GM12878 (cell line): ENCODE results near the gene SAMD7. TPM values are rescaled to one million over a fixed set of nuclear protein-coding genes. Genes with fewer than 3 reads are reported as not detected.

Experiments
- ATAC-seq: fragments of 200-7000 bp; cut with Tn5 transposase; 3 replicates; pipeline ENCODE4 v1.9.1; 2020; ENCODE audit warnings: mild to moderate bottlenecking, moderate library complexity
- BruUV-seq: library from RNA; stranded (reverse); fragments of 400-500 nt; replicated peaks from 2 replicates; lab custom pipeline; 2021; lab: Mats Ljungman, UMichigan
- CTCF ChIA-PET: fragments of 300-600 bp; sonication (Branson Sonifier 250); formaldehyde crosslinking; extraction: SDS; loops from one replicate; lab custom pipeline; 2021; ENCODE audit warnings: inconsistent platforms; lab: Yijun Ruan, JAX
- POLR2A ChIA-PET: fragments of 350-600 bp; formaldehyde crosslinking; extraction: SDS; loops from one replicate; lab custom pipeline; 2021; ENCODE audit warnings: inconsistent platforms; lab: Charles Lee
- RAD21 ChIA-PET: fragments of 300-600 bp; sonication (Branson Sonifier 250); formaldehyde crosslinking; loops from one replicate; lab custom pipeline; 2023; ENCODE audit warnings: antibody characterized with exemption; ENCODE audit not compliant: unreplicated experiment; lab: Charles Lee
- SMC1A ChIA-PET: fragments of 300-600 bp; sonication (Branson Sonifier 250); formaldehyde crosslinking; loops from one replicate; lab custom pipeline; 2023; ENCODE audit not compliant: unreplicated experiment, uncharacterized antibody; lab: Charles Lee
- DNase-seq: peaks from one replicate; pipeline ENCODE4 v3.0.0-alpha.2; 2011; ENCODE audit warnings: low read depth, low spot score
- FAIRE-seq: peaks from 3 replicates; lab custom pipeline; 2011; peaks lifted over from hg19 to GRCh38; lab: Jason Lieb, UNC
- H2AFZ ChIP-seq: 2 replicates; pipeline ENCODE4 v1.6.0; 2011; ENCODE audit warnings: low read depth, low read length, control low read depth; ENCODE audit not compliant: control insufficient read depth
- H3K27ac ChIP-seq: 2 replicates; pipeline ENCODE4 v1.5.1; 2011; ENCODE audit warnings: control low read depth; ENCODE audit not compliant: control insufficient read depth, insufficient read depth
- H3K27me3 ChIP-seq, 2 experiments: replicated peaks in 1 of 2; 2 replicates each; pipeline versions ENCODE4 v1.6.0 to v1.6.1; 2011; ENCODE audit warnings: low read length in 1 of 2; ENCODE audit not compliant: control insufficient read depth in 2 of 2, insufficient read depth in 2 of 2
- H3K36me3 ChIP-seq, 2 experiments: 2 replicates each; pipeline ENCODE4 v1.5.1; 2011; ENCODE audit warnings: low read length in 1 of 2; ENCODE audit not compliant: control insufficient read depth in 2 of 2, insufficient read depth in 2 of 2
- H3K4me1 ChIP-seq: 2 replicates; pipeline ENCODE4 v1.6.1; 2011; ENCODE audit warnings: mild to moderate bottlenecking, low read length, moderate library complexity, mixed read lengths; ENCODE audit not compliant: control insufficient read depth, insufficient read depth
- H3K4me2 ChIP-seq: 2 replicates; pipeline ENCODE4 v1.6.0; 2011; ENCODE audit warnings: control low read depth; ENCODE audit not compliant: control insufficient read depth, insufficient read depth
- H3K4me3 ChIP-seq: fragments of 200-600 bp; sonication (generic); 2 replicates; pipeline ENCODE4 v1.5.1; 2016
- H3K79me2 ChIP-seq: 2 replicates; pipeline ENCODE4 v1.6.0; 2011; ENCODE audit warnings: low read length; ENCODE audit not compliant: control insufficient read depth, insufficient read depth
- H3K9ac ChIP-seq: 2 replicates; pipeline ENCODE4 v1.8.0; 2011; ENCODE audit warnings: low read length, control low read depth, mixed read lengths; ENCODE audit not compliant: control insufficient read depth, insufficient read depth
- H3K9me3 ChIP-seq: replicated peaks from 3 replicates; pipeline ENCODE4 v1.5.1; 2011; ENCODE audit warnings: mild to moderate bottlenecking, low read length; ENCODE audit not compliant: control insufficient read depth, insufficient read depth
- H4K20me1 ChIP-seq: 2 replicates; pipeline ENCODE4 v1.6.0; 2011; ENCODE audit not compliant: control insufficient read depth, insufficient read depth
- ATF2 ChIP-seq: IDR thresholded peaks from 2 replicates; pipeline ENCODE4 v1.6.1; 2012; ENCODE audit warnings: low read length, inconsistent platforms
- EZH2 ChIP-seq: IDR thresholded peaks from 2 replicates; pipeline ENCODE4 v1.6.1; 2012; ENCODE audit warnings: low read depth, mild to moderate bottlenecking, control low read depth, inconsistent platforms, low read length, borderline replicate concordance; ENCODE audit not compliant: control insufficient read depth
- FOXK2 ChIP-seq: fragments of 450-650 bp; IDR thresholded peaks from 2 replicates; pipeline ENCODE4 v1.6.1; 2017; ENCODE audit warnings: mild to moderate bottlenecking, moderate library complexity
- GABPA ChIP-seq: IDR thresholded peaks from 2 replicates; pipeline ENCODE4 v1.6.1; 2014; ENCODE audit warnings: antibody characterized with exemption, low read depth, mild to moderate bottlenecking, inconsistent platforms
- IRF3 ChIP-seq: fragments of 450-650 bp; IDR thresholded peaks from 2 replicates; pipeline ENCODE4 v1.6.1; 2014; ENCODE audit warnings: mild to moderate bottlenecking
- NFYB ChIP-seq: IDR thresholded peaks from 2 replicates; pipeline ENCODE4 v1.6.1; 2011; ENCODE audit warnings: low read depth, mild to moderate bottlenecking, low read length, improper control_type of control experiment, moderate library complexity; ENCODE audit not compliant: insufficient read depth
- STAT1 ChIP-seq: fragments of 450-650 bp; conservative IDR thresholded peaks from 2 replicates; pipeline ENCODE4 v1.6.1; 2014; ENCODE audit warnings: antibody characterized with exemption, mild to moderate bottlenecking
- TBL1XR1 ChIP-seq: IDR thresholded peaks from 2 replicates; pipeline ENCODE4 v1.6.1; 2012; ENCODE audit warnings: low read depth, low read length, improper control_type of control experiment
- WGBS: methylation state at CpG from one replicate; pipeline ENCODE4 v1.1.6; 2016; ENCODE audit warnings: low lambda C conversion rate; ENCODE audit not compliant: insufficient replicate concordance, insufficient coverage; ENCODE audit errors: missing lambda C conversion rate; 5-methylcytosine and 5-hydroxymethylcytosine counted together
- in situ Hi-C: fragments of 300-500 bp; cut with MboI; formaldehyde crosslinking; loops from 9 replicates; pipeline ENCODE4 v1.14.3; 2018; ENCODE audit warnings: mixed read lengths
- intact Hi-C: fragments of 100-400 bp; cut with micrococcal nuclease; formaldehyde crosslinking; loops from one replicate; pipeline ENCODE4 v1.14.2; 2022; ENCODE audit not compliant: unreplicated experiment
- polyA plus RNA-seq, 11 experiments: library from polyadenylated mRNA; depleted of rRNA in 4 of 11; unstranded in 6 of 11; stranded (reverse) in 5 of 11; fragments of >200 nt; fragmentation: Nextera tagmentation in 4 of 11; fragmentation: Illumina TruSeq in 1 of 11; extraction: Ambion mirVana in 4 of 11; extraction: Trizol in 1 of 11; gene quantifications; 1 replicate in 1 of 11; 2 replicates in 10 of 11; pipeline versions ENCODE4 v1.2.1 to v1.2.3, GENCODE V29; 2011 to 2016; ENCODE audit warnings: inconsistent platforms in 2 of 11, missing spikeins in 2 of 11, low read depth in 1 of 11
- total RNA-seq, 4 experiments: library from RNA; depleted of rRNA in 3 of 4; stranded (reverse); fragments of >200 nt in 3 of 4; fragmentation: Illumina TruSeq in 1 of 4; extraction: Trizol in 1 of 4; gene quantifications; 2 replicates each; pipeline versions ENCODE4 v1.2.1 to v1.2.3, GENCODE V29; 2013 to 2021

The SAMD7 gene
- total and polyA plus RNA-seq, 10 of the 15 experiments (the other 5 are each of a cell fraction or from before 2014, with no cell fraction given): 0.03 to 0.11 (median 0.07) TPM; not detected in 3

GRCh38 chr3:169923189-169923588, 11.8 kb downstream of the SAMD7 start:
- no TSS peak for BruUV-seq
- H3K27ac ChIP-seq: no peak overlapping the region
- H3K27me3 ChIP-seq: no peaks in the 10 kb centered on the region
- TF ChIP-seq FOXK2: no peak
- ChIA-PET POLR2A (interaction anchor here (0.6 kb wide), 1 partner anchor 1453 kb away, joined by 3 read pairs; no protein-coding TSS in a partner anchor), SMC1A (interaction anchor here (0.6 to 1.3 kb wide), 3 partner anchors 44 to 79 kb away, joined by 3 to 5 read pairs (median 3); partner anchors contain the start of gene SEC62), RAD21 (interaction anchor here (1.4 kb wide), 1 partner anchor 131 kb away, joined by 3 read pairs; no protein-coding TSS in a partner anchor), CTCF (interaction anchor here (0.8 to 1.4 kb wide), 3 partner anchors 9 to 131 kb away, joined by 3 to 4 read pairs (median 3); no protein-coding TSS in a partner anchor)
- DNase-seq (no peak), ATAC-seq (no peak), FAIRE-seq (no peak)
- H3K9ac ChIP-seq: no peak overlapping the region
- no peak overlapping the region for H3K4me2 ChIP-seq
- H3K9me3 ChIP-seq: no peaks in the 10 kb centered on the region
- no peaks in the 10 kb centered on the region for H3K36me3 ChIP-seq
- no peaks in the 10 kb centered on the region for H4K20me1 ChIP-seq
- 44% methylated on average over 8 of the region's 8 CpGs for WGBS
- no peak overlapping the region for H2AFZ ChIP-seq
- H3K4me3 ChIP-seq: no peak overlapping the region
- H3K4me1 ChIP-seq: no peaks in the 10 kb centered on the region; the same call in 1 of the 2 replicates
- in situ Hi-C loops (no loop called here), intact Hi-C loops (no loop called here)
- no peaks in the 10 kb centered on the region for H3K79me2 ChIP-seq

GRCh38 chr3:169923831-169924230, 12.5 kb downstream of the SAMD7 start:
- intact Hi-C loops (no loop called here), in situ Hi-C loops (no loop called here)
- Histone ChIP-seq H3K27me3 (no peaks in the 10 kb centered on the region), H3K36me3 (no peaks in the 10 kb centered on the region), H3K27ac (no peak overlapping the region), H3K4me2 (no peak overlapping the region), H2AFZ (no peak overlapping the region; the same call in 1 of the 2 replicates), H4K20me1 (no peaks in the 10 kb centered on the region), H3K9me3 (no peaks in the 10 kb centered on the region), H3K4me1 (no peaks in the 10 kb centered on the region; the same call in 1 of the 2 replicates), H3K79me2 (no peaks in the 10 kb centered on the region), H3K4me3 (no peak overlapping the region), H3K9ac (no peak overlapping the region)
- RAD21 ChIA-PET: interaction anchor here (1.4 kb wide), 1 partner anchor 131 kb away, joined by 3 read pairs; no protein-coding TSS in a partner anchor
- TF ChIP-seq GABPA: no peak
- TF ChIP-seq NFYB: no peak
- no peak for TF ChIP-seq EZH2
- no peak for TF ChIP-seq ATF2
- TF ChIP-seq IRF3: no peak
- no peak for TF ChIP-seq STAT1
- no peak for TF ChIP-seq TBL1XR1
- WGBS: 95% methylated on average over 1 of the region's 1 CpG
- SMC1A ChIA-PET: interaction anchor here (0.6 to 1.3 kb wide), 4 partner anchors 16 to 80 kb away, joined by 3 to 5 read pairs (median 3); partner anchors contain the start of gene SEC62
- POLR2A ChIA-PET: no interaction called here
- DNase-seq (no peak), FAIRE-seq (no peak), ATAC-seq (no peak)
- CTCF ChIA-PET: interaction anchor here (0.8 to 1.4 kb wide), 3 partner anchors 8 to 131 kb away, joined by 3 to 4 read pairs (median 3); no protein-coding TSS in a partner anchor
- BruUV-seq: no TSS peak
